WTC11 (cell line): ENCODE data around the gene SYCP2. TPM values are rescaled to one million over a fixed set of nuclear protein-coding genes. Genes with fewer than 3 reads are reported as not detected.
A peak's percentile ranks its signal among the peaks of the same experiment; 100 is the strongest.

ENCODE experiments used
- ATAC-seq: fragments of 200-7000 bp; cut with Tn5 transposase; 2 replicates; pipeline ENCODE4 v1.10.0; 2021; ENCODE audit warnings: mild to moderate bottlenecking, moderate library complexity
- Bru-seq: library from RNA; stranded (reverse); fragments of 400-500 nt; gene quantifications from one replicate; lab custom pipeline; 2021; lab: Mats Ljungman, UMichigan
- CTCF ChIA-PET: fragments of 300-600 bp; sonication (Branson Sonifier 250); formaldehyde crosslinking; loops from one replicate; lab custom pipeline; 2021; ENCODE audit warnings: antibody characterized with exemption; lab: Charles Lee
- POLR2A ChIA-PET: fragments of 350-600 bp; sonication (Branson Sonifier 250); formaldehyde crosslinking; loops from one replicate; lab custom pipeline; 2021; ENCODE audit warnings: antibody characterized with exemption; lab: Charles Lee
- DNase-seq: peaks from one replicate; pipeline ENCODE4 v3.0.0; 2021; ENCODE audit warnings: low spot score
- H3K27ac Mint-ChIP-seq: 2 replicates; pipeline ENCODE4 v1.8.0; 2021; ENCODE audit warnings: mixed read lengths
- H3K27me3 Mint-ChIP-seq: 2 replicates; pipeline ENCODE4 v1.8.0; 2021; ENCODE audit warnings: low read depth, mild to moderate bottlenecking, moderate library complexity, mixed read lengths
- H3K36me3 Mint-ChIP-seq: 2 replicates; pipeline ENCODE4 v1.8.0; 2021; ENCODE audit warnings: mixed read lengths
- H3K4me1 Mint-ChIP-seq: 2 replicates; pipeline ENCODE4 v1.8.0; 2022; ENCODE audit warnings: mixed read lengths
- H3K4me3 Mint-ChIP-seq: 2 replicates; pipeline ENCODE4 v1.8.0; 2021; ENCODE audit warnings: mild to moderate bottlenecking, moderate library complexity, mixed read lengths
- H3K9me3 Mint-ChIP-seq: 2 replicates; pipeline ENCODE4 v1.8.0; 2021; ENCODE audit warnings: mixed read lengths
- ARID4B ChIP-seq: sonication (generic); formaldehyde crosslinking; IDR thresholded peaks from 2 replicates; pipeline ENCODE4 v1.8.0; 2023; ENCODE audit warnings: missing genetic modification reagents, mild to moderate bottlenecking, borderline replicate concordance
- CBFB ChIP-seq: sonication (generic); formaldehyde crosslinking; IDR thresholded peaks from 2 replicates; pipeline ENCODE4 v1.8.1; 2022; ENCODE audit warnings: mild to moderate bottlenecking, low read depth, missing genetic modification reagents
- NFE2L1 ChIP-seq: sonication (generic); formaldehyde crosslinking; IDR thresholded peaks from 2 replicates; pipeline ENCODE4 v1.8.1; 2023; ENCODE audit warnings: missing genetic modification reagents
- NFYB ChIP-seq: sonication (generic); formaldehyde crosslinking; conservative IDR thresholded peaks from 2 replicates; pipeline ENCODE4 v1.8.0; 2022; ENCODE audit warnings: low read depth, missing genetic modification reagents
- PREB ChIP-seq: sonication (generic); formaldehyde crosslinking; IDR thresholded peaks from 2 replicates; pipeline ENCODE4 v1.8.1; 2022; ENCODE audit warnings: mild to moderate bottlenecking, missing genetic modification reagents, moderate library complexity, borderline replicate concordance
- long read RNA-seq, 3 experiments: library from RNA in 1 of 3; library from capped mRNA in 1 of 3; library from polyadenylated mRNA in 1 of 3; unstranded in 2 of 3; stranded (forward) in 1 of 3; transcript quantifications; one replicate each; pipeline ENCODE4 v2.0.0, GENCODE V29; 2021
- total RNA-seq: library from RNA; stranded (reverse); gene quantifications from 3 replicates; pipeline ENCODE4 v1.2.3, GENCODE V29; 2021
- TF ChIP-seq, protein P1 (sequence below): fragments of 250-450 bp; sonication (Bioruptor Pico); IDR thresholded peaks from 2 replicates; pipeline ENCODE4 v1.9.0; 2021; ENCODE audit warnings: mild to moderate bottlenecking
- TF ChIP-seq, protein P2 (sequence below): fragments of 250-450 bp; sonication (Bioruptor Pico); IDR thresholded peaks from 2 replicates; pipeline ENCODE4 v1.9.0; 2021; ENCODE audit warnings: mild to moderate bottlenecking, borderline replicate concordance
- TF ChIP-seq, protein P3 (sequence below): sonication (generic); formaldehyde crosslinking; IDR thresholded peaks from 2 replicates; pipeline ENCODE4 v1.8.0; 2022; ENCODE audit warnings: mild to moderate bottlenecking, missing genetic modification reagents
- TF ChIP-seq, protein P4 (sequence below): sonication (generic); formaldehyde crosslinking; IDR thresholded peaks from 2 replicates; pipeline ENCODE4 v1.8.1; 2023; ENCODE audit warnings: mild to moderate bottlenecking, missing genetic modification reagents
- TF ChIP-seq, protein P5 (sequence below): sonication (generic); formaldehyde crosslinking; IDR thresholded peaks from 2 replicates; pipeline ENCODE4 v1.8.0; 2023; ENCODE audit warnings: missing genetic modification reagents

SYCP2 gene, protein sequence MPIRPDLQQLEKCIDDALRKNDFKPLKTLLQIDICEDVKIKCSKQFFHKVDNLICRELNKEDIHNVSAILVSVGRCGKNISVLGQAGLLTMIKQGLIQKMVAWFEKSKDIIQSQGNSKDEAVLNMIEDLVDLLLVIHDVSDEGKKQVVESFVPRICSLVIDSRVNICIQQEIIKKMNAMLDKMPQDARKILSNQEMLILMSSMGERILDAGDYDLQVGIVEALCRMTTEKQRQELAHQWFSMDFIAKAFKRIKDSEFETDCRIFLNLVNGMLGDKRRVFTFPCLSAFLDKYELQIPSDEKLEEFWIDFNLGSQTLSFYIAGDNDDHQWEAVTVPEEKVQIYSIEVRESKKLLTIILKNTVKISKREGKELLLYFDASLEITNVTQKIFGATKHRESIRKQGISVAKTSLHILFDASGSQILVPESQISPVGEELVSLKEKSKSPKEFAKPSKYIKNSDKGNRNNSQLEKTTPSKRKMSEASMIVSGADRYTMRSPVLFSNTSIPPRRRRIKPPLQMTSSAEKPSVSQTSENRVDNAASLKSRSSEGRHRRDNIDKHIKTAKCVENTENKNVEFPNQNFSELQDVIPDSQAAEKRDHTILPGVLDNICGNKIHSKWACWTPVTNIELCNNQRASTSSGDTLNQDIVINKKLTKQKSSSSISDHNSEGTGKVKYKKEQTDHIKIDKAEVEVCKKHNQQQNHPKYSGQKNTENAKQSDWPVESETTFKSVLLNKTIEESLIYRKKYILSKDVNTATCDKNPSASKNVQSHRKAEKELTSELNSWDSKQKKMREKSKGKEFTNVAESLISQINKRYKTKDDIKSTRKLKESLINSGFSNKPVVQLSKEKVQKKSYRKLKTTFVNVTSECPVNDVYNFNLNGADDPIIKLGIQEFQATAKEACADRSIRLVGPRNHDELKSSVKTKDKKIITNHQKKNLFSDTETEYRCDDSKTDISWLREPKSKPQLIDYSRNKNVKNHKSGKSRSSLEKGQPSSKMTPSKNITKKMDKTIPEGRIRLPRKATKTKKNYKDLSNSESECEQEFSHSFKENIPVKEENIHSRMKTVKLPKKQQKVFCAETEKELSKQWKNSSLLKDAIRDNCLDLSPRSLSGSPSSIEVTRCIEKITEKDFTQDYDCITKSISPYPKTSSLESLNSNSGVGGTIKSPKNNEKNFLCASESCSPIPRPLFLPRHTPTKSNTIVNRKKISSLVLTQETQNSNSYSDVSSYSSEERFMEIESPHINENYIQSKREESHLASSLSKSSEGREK (N-terminal part only)
- 0.31 to 0.69 TPM (median 0.55 TPM) in 3 replicates for total RNA-seq
- percentile 24 among the genes with signal in this experiment for Bru-seq, nascent RNA
- long read RNA-seq, experiment 1, partial matches to known transcripts, result 1 of 1 reads
- long read RNA-seq, experiment 1, other reads (novel, unspliced or antisense), result 0 of 1 reads
- long read RNA-seq, experiment 2, result 0 reads
- long read RNA-seq, experiment 3, result 0 reads

DNA sequence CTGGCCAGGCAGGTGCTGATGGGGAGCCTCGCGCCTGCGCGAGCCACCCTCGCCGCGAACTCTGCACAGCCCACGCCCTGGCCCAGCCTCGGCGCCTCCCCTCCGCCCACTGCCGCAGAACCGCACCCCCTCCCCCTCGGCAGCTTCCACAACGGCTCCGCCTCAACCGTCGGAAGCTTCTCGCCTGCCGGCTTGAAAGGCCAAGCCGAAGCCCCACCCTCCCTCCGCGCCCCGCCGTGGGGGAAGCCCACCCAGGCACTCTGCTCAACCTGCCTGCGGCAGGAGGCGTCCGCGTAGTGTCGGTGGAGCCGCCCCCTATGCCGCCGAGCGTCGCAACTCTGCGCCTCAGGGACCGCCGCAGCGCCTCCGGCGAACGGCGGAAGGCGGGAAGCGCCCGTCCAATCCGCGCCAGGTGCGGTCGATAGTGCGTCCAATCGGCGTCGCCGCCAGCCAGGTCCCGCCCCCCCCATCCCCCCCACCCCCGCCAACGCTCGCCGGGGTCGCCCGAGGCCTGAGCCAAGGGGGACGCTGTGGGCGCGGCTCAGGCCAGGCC is at the start of gene SYCP2:
Gene SYCP2 (minus strand): TSS at position 342 of the 553 bp plus-strand sequence. CDS start 11,224 bp downstream, outside the sequence.
- CTCF ChIA-PET, result interaction anchor here (1.1 to 3.2 kb wide), 23 partner anchors 10 to 405 kb away, joined by 3 to 37 read pairs (median 5); partner anchors contain the start of gene CDH26
- H3K27me3 Mint-ChIP-seq, result peaks cover 58% of the 10 kb centered on the region
- POLR2A ChIA-PET, result no interaction called here

GRCh38 chr20:59983076-59983475 is 49.6 kb upstream of the SYCP2 start:
- no peak for DNase-seq
- ChIA-PET POLR2A (no interaction called here), CTCF (no interaction called here)
- Mint-ChIP-seq H3K27ac (no peak overlapping the region), H3K4me1 (peaks cover 2% of the 10 kb centered on the region; the same call in 1 of the 2 replicates), H3K36me3 (no peaks in the 10 kb centered on the region), H3K9me3 (peaks cover 3% of the 10 kb centered on the region; the same call in 1 of the 2 replicates), H3K27me3 (peaks cover 5% of the 10 kb centered on the region; the same call in 1 of the 2 replicates), H3K4me3 (no peak overlapping the region)
- ATAC-seq, result no peak
- TF ChIP-seq PREB (CRISPR knock-in tag) (no peak), ARID4B (no peak)
- TF ChIP-seq, protein P1, sequence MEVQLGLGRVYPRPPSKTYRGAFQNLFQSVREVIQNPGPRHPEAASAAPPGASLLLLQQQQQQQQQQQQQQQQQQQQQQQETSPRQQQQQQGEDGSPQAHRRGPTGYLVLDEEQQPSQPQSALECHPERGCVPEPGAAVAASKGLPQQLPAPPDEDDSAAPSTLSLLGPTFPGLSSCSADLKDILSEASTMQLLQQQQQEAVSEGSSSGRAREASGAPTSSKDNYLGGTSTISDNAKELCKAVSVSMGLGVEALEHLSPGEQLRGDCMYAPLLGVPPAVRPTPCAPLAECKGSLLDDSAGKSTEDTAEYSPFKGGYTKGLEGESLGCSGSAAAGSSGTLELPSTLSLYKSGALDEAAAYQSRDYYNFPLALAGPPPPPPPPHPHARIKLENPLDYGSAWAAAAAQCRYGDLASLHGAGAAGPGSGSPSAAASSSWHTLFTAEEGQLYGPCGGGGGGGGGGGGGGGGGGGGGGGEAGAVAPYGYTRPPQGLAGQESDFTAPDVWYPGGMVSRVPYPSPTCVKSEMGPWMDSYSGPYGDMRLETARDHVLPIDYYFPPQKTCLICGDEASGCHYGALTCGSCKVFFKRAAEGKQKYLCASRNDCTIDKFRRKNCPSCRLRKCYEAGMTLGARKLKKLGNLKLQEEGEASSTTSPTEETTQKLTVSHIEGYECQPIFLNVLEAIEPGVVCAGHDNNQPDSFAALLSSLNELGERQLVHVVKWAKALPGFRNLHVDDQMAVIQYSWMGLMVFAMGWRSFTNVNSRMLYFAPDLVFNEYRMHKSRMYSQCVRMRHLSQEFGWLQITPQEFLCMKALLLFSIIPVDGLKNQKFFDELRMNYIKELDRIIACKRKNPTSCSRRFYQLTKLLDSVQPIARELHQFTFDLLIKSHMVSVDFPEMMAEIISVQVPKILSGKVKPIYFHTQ, result no peak

More for the DNA sequence above, at the start of gene SYCP2:
- no peak for DNase-seq
- ATAC-seq, result no peak
- no peak within 1 kb of the TSS for H3K27ac Mint-ChIP-seq
- peaks cover 2% of the 10 kb centered on the region; the same call in 1 of the 2 replicates for H3K9me3 Mint-ChIP-seq
- H3K4me3 Mint-ChIP-seq, result peak within 1 kb of the TSS; percentile 63
- TF ChIP-seq NFYB (peak; percentile 77), CBFB (CRISPR knock-in tag) (no peak), NFE2L1 (0 out of 2 replicates have a peak, but pooled peaks have one; percentile 8)
- TF ChIP-seq, protein P2, sequence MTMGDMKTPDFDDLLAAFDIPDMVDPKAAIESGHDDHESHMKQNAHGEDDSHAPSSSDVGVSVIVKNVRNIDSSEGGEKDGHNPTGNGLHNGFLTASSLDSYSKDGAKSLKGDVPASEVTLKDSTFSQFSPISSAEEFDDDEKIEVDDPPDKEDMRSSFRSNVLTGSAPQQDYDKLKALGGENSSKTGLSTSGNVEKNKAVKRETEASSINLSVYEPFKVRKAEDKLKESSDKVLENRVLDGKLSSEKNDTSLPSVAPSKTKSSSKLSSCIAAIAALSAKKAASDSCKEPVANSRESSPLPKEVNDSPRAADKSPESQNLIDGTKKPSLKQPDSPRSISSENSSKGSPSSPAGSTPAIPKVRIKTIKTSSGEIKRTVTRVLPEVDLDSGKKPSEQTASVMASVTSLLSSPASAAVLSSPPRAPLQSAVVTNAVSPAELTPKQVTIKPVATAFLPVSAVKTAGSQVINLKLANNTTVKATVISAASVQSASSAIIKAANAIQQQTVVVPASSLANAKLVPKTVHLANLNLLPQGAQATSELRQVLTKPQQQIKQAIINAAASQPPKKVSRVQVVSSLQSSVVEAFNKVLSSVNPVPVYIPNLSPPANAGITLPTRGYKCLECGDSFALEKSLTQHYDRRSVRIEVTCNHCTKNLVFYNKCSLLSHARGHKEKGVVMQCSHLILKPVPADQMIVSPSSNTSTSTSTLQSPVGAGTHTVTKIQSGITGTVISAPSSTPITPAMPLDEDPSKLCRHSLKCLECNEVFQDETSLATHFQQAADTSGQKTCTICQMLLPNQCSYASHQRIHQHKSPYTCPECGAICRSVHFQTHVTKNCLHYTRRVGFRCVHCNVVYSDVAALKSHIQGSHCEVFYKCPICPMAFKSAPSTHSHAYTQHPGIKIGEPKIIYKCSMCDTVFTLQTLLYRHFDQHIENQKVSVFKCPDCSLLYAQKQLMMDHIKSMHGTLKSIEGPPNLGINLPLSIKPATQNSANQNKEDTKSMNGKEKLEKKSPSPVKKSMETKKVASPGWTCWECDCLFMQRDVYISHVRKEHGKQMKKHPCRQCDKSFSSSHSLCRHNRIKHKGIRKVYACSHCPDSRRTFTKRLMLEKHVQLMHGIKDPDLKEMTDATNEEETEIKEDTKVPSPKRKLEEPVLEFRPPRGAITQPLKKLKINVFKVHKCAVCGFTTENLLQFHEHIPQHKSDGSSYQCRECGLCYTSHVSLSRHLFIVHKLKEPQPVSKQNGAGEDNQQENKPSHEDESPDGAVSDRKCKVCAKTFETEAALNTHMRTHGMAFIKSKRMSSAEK (CRISPR knock-in tag), result no peak
- TF ChIP-seq, protein P3, sequence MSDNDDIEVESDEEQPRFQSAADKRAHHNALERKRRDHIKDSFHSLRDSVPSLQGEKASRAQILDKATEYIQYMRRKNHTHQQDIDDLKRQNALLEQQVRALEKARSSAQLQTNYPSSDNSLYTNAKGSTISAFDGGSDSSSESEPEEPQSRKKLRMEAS (CRISPR knock-in tag), result peak; percentile 11; the same call in 1 of the 2 replicates
- TF ChIP-seq, protein P4, sequence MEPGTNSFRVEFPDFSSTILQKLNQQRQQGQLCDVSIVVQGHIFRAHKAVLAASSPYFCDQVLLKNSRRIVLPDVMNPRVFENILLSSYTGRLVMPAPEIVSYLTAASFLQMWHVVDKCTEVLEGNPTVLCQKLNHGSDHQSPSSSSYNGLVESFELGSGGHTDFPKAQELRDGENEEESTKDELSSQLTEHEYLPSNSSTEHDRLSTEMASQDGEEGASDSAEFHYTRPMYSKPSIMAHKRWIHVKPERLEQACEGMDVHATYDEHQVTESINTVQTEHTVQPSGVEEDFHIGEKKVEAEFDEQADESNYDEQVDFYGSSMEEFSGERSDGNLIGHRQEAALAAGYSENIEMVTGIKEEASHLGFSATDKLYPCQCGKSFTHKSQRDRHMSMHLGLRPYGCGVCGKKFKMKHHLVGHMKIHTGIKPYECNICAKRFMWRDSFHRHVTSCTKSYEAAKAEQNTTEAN (CRISPR knock-in tag), result no peak
- TF ChIP-seq, protein P5, sequence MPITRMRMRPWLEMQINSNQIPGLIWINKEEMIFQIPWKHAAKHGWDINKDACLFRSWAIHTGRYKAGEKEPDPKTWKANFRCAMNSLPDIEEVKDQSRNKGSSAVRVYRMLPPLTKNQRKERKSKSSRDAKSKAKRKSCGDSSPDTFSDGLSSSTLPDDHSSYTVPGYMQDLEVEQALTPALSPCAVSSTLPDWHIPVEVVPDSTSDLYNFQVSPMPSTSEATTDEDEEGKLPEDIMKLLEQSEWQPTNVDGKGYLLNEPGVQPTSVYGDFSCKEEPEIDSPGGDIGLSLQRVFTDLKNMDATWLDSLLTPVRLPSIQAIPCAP, result no peak
- TF ChIP-seq, all 79 proteins: peak for 3
- H3K4me1 Mint-ChIP-seq, result peaks cover 6% of the 10 kb centered on the region; the same call in 1 of the 2 replicates
- H3K36me3 Mint-ChIP-seq, result peaks cover 2% of the 10 kb centered on the region
